Cardiac fibroblast (primary cell): ENCODE data around the gene ISG15.

ENCODE experiments used
- DNase-seq, 2 donors: peaks; one replicate each; pipeline versions ENCODE4 v3.0.0 to v3.0.0-alpha.2; 2010; ENCODE audit warnings: low read depth in 2 of 2
- H3K4me3 ChIP-seq, 2 donors: replicated peaks in 1 of 2; 1 replicate in 1 of 2; 2 replicates in 1 of 2; pipeline ENCODE4 v1.5.1; 2011; ENCODE audit warnings: low read depth in 2 of 2, low read length in 2 of 2, mild to moderate bottlenecking in 2 of 2, moderate library complexity in 1 of 2
- TF ChIP-seq, protein P1 (sequence below): IDR thresholded peaks from one replicate; pipeline ENCODE4 v1.5.1; 2011; ENCODE audit warnings: low read depth, mild to moderate bottlenecking, low read length, inconsistent platforms

ISG15 gene

DNA sequence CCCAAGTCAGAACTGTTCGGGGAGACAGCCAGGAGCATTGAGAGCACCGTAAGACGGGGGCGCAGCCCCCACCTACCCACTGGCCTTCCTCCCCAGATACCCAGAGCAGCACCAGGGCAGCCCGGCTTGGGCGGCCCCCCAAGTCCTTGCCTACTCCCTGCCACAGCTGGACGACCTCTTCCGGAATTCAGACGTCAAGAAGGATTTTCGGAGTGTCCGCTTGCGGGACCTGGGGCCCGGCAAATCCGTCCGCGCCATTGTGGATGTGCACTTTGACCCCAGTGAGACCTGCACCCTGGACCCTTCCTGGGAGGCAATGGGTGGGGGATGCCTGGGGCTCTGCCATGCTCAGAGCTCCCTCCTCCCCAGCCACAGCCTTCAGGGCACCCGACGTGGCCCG is 34.1 kb downstream of the ISG15 start:
- no peak overlapping the region for H3K4me3 ChIP-seq
- TF ChIP-seq, protein P1, sequence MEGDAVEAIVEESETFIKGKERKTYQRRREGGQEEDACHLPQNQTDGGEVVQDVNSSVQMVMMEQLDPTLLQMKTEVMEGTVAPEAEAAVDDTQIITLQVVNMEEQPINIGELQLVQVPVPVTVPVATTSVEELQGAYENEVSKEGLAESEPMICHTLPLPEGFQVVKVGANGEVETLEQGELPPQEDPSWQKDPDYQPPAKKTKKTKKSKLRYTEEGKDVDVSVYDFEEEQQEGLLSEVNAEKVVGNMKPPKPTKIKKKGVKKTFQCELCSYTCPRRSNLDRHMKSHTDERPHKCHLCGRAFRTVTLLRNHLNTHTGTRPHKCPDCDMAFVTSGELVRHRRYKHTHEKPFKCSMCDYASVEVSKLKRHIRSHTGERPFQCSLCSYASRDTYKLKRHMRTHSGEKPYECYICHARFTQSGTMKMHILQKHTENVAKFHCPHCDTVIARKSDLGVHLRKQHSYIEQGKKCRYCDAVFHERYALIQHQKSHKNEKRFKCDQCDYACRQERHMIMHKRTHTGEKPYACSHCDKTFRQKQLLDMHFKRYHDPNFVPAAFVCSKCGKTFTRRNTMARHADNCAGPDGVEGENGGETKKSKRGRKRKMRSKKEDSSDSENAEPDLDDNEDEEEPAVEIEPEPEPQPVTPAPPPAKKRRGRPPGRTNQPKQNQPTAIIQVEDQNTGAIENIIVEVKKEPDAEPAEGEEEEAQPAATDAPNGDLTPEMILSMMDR = no peak
- no peak for DNase-seq

DNA sequence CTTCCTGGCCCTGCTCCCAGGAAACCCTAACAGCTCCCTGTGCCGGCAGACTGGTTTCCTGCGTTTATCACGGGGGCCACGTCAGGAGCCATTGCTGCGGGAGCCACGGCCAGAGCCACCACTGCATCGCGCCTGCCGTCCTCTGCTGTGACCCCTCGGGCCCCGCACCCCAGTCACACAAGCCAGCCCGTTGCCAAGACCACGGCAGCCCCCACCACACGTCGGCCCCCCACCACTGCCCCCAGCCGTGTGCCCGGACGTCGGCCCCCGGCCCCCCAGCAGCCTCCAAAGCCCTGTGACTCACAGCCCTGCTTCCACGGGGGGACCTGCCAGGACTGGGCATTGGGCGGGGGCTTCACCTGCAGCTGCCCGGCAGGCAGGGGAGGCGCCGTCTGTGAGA is 34.7 kb downstream of the ISG15 start:
- no peak overlapping the region for H3K4me3 ChIP-seq
- DNase-seq = no peak
- TF ChIP-seq, protein P1 = no peak

DNA sequence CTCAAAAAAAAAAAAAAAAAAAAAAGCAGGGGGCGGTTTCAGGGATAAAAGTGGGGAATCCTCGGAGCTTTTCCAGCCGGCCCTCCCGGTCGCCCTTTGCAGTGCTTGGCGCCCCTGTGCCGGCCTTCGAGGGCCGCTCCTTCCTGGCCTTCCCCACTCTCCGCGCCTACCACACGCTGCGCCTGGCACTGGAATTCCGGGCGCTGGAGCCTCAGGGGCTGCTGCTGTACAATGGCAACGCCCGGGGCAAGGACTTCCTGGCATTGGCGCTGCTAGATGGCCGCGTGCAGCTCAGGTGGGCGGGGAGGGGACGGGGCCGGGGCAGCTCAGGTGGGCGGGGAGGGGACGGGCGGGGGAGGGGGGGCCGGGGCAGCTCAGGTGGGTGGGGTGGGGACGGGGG is 35.5 kb downstream of the ISG15 start:
- H3K4me3 ChIP-seq = no peak overlapping the region
- no peak for DNase-seq
- TF ChIP-seq, protein P1 = no peak

DNA sequence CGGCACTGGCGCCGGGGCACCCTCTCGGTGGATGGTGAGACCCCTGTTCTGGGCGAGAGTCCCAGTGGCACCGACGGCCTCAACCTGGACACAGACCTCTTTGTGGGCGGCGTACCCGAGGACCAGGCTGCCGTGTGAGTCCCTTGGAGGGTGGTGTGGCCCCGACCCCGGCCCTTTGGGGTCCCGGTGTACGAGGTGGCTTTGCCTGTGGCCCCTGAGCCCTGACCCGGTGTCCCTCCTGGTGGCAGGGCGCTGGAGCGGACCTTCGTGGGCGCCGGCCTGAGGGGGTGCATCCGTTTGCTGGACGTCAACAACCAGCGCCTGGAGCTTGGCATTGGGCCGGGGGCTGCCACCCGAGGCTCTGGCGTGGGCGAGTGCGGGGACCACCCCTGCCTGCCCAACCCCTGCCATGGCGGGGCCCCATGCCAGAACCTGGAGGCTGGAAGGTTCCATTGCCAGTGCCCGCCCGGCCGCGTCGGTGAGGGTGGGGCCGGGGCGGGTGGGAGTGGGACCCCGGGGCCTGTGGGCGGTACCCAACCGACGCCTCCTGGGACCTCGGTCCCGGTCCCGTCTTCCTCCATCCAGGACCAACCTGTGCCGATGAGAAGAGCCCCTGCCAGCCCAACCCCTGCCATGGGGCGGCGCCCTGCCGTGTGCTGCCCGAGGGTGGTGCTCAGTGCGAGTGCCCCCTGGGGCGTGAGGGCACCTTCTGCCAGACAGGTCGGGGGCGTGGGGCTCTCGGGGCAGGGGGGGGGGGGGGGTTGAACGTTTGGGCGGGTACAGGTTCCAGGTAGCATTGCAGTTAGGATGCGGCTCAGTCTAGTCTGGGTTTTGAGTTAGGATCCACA is 36.2 kb downstream of the ISG15 start:
- TF ChIP-seq, protein P1 = no peak
- no peak for DNase-seq
- no peak overlapping the region for H3K4me3 ChIP-seq

DNA sequence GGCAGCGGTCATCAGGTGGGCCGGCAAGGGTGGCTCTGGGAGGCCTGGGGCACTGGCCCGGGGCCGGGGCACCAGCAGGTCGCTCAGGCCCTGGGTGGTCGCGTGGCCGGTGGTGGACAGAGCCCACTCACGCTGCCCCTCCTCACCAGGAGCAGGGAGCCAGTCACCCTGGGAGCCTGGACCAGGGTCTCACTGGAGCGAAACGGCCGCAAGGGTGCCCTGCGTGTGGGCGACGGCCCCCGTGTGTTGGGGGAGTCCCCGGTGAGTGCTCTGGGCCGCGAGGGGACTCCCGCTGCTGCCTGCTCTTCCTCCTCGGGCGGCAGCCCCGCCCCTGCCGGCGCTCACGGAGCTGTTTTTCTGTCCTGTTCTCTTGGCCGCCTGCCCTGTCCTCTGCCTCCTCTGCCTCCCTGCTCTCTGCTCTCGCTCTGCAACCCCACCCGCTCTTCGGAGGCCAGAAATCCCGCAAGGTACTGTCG is 37.3 kb downstream of the ISG15 start:
- no peak for DNase-seq
- TF ChIP-seq, protein P1 = no peak
- no peak overlapping the region for H3K4me3 ChIP-seq

DNA sequence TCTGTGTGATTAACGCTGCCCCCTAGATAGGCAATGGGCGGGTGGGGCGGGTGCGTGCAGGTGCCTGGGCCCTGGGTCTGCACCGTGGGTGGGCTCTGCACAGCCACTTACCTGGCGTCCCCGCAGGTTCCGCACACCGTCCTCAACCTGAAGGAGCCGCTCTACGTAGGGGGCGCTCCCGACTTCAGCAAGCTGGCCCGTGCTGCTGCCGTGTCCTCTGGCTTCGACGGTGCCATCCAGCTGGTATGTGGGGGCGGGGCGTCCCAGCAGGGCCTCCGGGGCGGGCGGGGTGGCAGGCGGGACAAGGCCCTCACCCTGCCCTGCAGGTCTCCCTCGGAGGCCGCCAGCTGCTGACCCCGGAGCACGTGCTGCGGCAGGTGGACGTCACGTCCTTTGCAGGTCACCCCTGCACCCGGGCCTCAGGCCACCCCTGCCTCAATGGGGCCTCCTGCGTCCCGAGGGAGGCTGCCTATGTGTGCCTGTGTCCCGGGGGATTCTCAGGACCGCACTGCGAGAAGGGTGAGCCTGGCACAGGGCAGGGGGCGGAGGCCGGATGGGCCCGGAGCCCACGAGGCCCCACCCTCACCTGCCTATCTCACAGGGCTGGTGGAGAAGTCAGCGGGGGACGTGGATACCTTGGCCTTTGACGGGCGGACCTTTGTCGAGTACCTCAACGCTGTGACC is 38.0 kb downstream of the ISG15 start:
- DNase-seq = no peak
- TF ChIP-seq, protein P1 = no peak
- no peak overlapping the region for H3K4me3 ChIP-seq
